Activated naive CD8-positive, alpha-beta T cell treated with anti-CD3 and anti-CD28 coated beads, Interleukin-2, amount 50 U/mL, for 24 hours (primary cell): ENCODE results near the gene NRBF2.
"Not testable (repeated sequence)": the region's sequence is repeated elsewhere in the genome, so short reads cannot be mapped to it uniquely, and the experiment has no call there.

Source experiments
- ATAC-seq: fragments of 150-1000 bp; cut with Tn5 transposase; one replicate; pipeline ENCODE4 v1.10.0; 2021
- DNase-seq: peaks from one replicate; pipeline ENCODE4 v3.0.0; 2021
- H3K27ac Mint-ChIP-seq: one replicate; pipeline ENCODE4 v1.8.0; 2021; ENCODE audit warnings: mild to moderate bottlenecking, mixed read lengths
- H3K27me3 Mint-ChIP-seq: one replicate; pipeline ENCODE4 v1.8.0; 2021; ENCODE audit warnings: mixed read lengths
- H3K36me3 Mint-ChIP-seq: one replicate; pipeline ENCODE4 v1.8.0; 2021; ENCODE audit warnings: low read depth, mixed read lengths
- H3K4me1 Mint-ChIP-seq: one replicate; pipeline ENCODE4 v1.8.0; 2021; ENCODE audit warnings: mixed read lengths
- H3K4me3 Mint-ChIP-seq: one replicate; pipeline ENCODE4 v1.8.0; 2021; ENCODE audit warnings: mild to moderate bottlenecking, moderate library complexity, mixed read lengths
- H3K9me3 Mint-ChIP-seq: one replicate; pipeline ENCODE4 v1.8.0; 2021; ENCODE audit warnings: mixed read lengths

The NRBF2 gene

GRCh38 chr10:63137306-63137705, 4.2 kb downstream of the NRBF2 start:
- Mint-ChIP-seq H3K4me1 (peaks cover 59% of the 10 kb centered on the region), H3K36me3 (peaks cover 22% of the 10 kb centered on the region), H3K4me3 (no peak overlapping the region), H3K27me3 (no peaks in the 10 kb centered on the region), H3K9me3 (peaks cover 6% of the 10 kb centered on the region), H3K27ac (no peak overlapping the region)
- ATAC-seq (no peak), DNase-seq (no peak)

GRCh38 chr10:63140077-63140476, 6.9 kb downstream of the NRBF2 start:
- Mint-ChIP-seq H3K4me1 (peaks cover 56% of the 10 kb centered on the region), H3K36me3 (peaks cover 20% of the 10 kb centered on the region), H3K27me3 (no peaks in the 10 kb centered on the region), H3K27ac (no peak overlapping the region), H3K9me3 (no peaks in the 10 kb centered on the region), H3K4me3 (no peak overlapping the region)
- DNase-seq (no peak), ATAC-seq (no peak)

- H3K36me3 Mint-ChIP-seq, result peaks cover 25% of the 10 kb centered on the region
- no peaks in the 10 kb centered on the region for H3K27me3 Mint-ChIP-seq
- no peak overlapping the region for H3K4me3 Mint-ChIP-seq
- peaks cover 48% of the 10 kb centered on the region for H3K4me1 Mint-ChIP-seq
- ATAC-seq (no peak), DNase-seq (no peak)
- peak overlapping the region; percentile 41 for H3K27ac Mint-ChIP-seq
- no peaks in the 10 kb centered on the region for H3K9me3 Mint-ChIP-seq
Observed at GRCh38 chr10:63142136-63142535, 9.0 kb downstream of the NRBF2 start.

GRCh38 chr10:63143987-63144386, 10.9 kb downstream of the NRBF2 start:
- no peak overlapping the region for H3K4me3 Mint-ChIP-seq
- DNase-seq (no peak), ATAC-seq (no peak)
- no peak overlapping the region for H3K27ac Mint-ChIP-seq
- no peaks in the 10 kb centered on the region for H3K9me3 Mint-ChIP-seq
- peaks cover 22% of the 10 kb centered on the region for H3K36me3 Mint-ChIP-seq
- H3K27me3 Mint-ChIP-seq, result no peaks in the 10 kb centered on the region
- H3K4me1 Mint-ChIP-seq, result peaks cover 39% of the 10 kb centered on the region

GRCh38 chr10:63145782-63146181, 12.7 kb downstream of the NRBF2 start:
- Mint-ChIP-seq H3K4me1 (peaks cover 35% of the 10 kb centered on the region), H3K36me3 (peaks cover 27% of the 10 kb centered on the region), H3K27me3 (no peaks in the 10 kb centered on the region), H3K4me3 (no peak overlapping the region), H3K9me3 (no peaks in the 10 kb centered on the region), H3K27ac (no peak overlapping the region)
- ATAC-seq (peak; percentile 76), DNase-seq (no peak)

- Mint-ChIP-seq H3K36me3 (peaks cover 26% of the 10 kb centered on the region), H3K9me3 (no peaks in the 10 kb centered on the region), H3K4me3 (no peak overlapping the region), H3K27ac (no peak overlapping the region), H3K4me1 (peaks cover 31% of the 10 kb centered on the region), H3K27me3 (no peaks in the 10 kb centered on the region)
- ATAC-seq (no peak), DNase-seq (no peak)
Observed at GRCh38 chr10:63146503-63146902, 13.4 kb downstream of the NRBF2 start.

GRCh38 chr10:63150745-63151144, 17.6 kb downstream of the NRBF2 start:
- no peaks in the 10 kb centered on the region for H3K27me3 Mint-ChIP-seq
- no peak overlapping the region for H3K4me3 Mint-ChIP-seq
- ATAC-seq (no peak), DNase-seq (no peak)
- H3K4me1 Mint-ChIP-seq, result peaks cover 13% of the 10 kb centered on the region
- no peaks in the 10 kb centered on the region for H3K9me3 Mint-ChIP-seq
- peaks cover 46% of the 10 kb centered on the region for H3K36me3 Mint-ChIP-seq
- H3K27ac Mint-ChIP-seq, result no peak overlapping the region

- H3K36me3 Mint-ChIP-seq, result peaks cover 35% of the 10 kb centered on the region
- not testable (repeated sequence) for H3K27me3 Mint-ChIP-seq, H3K9me3 Mint-ChIP-seq, DNase-seq, ATAC-seq, H3K27ac Mint-ChIP-seq, H3K4me3 Mint-ChIP-seq
- peaks cover 11% of the 10 kb centered on the region for H3K4me1 Mint-ChIP-seq
Observed at GRCh38 chr10:63153868-63154545, 20.9 kb downstream of the NRBF2 start.

GRCh38 chr10:63154546-63155387, 21.6 kb downstream of the NRBF2 start:
- Mint-ChIP-seq H3K9me3 (no peaks in the 10 kb centered on the region), H3K27me3 (no peaks in the 10 kb centered on the region), H3K27ac (no peak overlapping the region), H3K4me1 (peaks cover 11% of the 10 kb centered on the region), H3K4me3 (no peak overlapping the region), H3K36me3 (peaks cover 30% of the 10 kb centered on the region)
- DNase-seq (no peak), ATAC-seq (no peak)

GRCh38 chr10:63155388-63156020, 22.4 kb downstream of the NRBF2 start:
- no peak for DNase-seq
- Mint-ChIP-seq H3K27me3 (no peaks in the 10 kb centered on the region), H3K4me1 (peaks cover 11% of the 10 kb centered on the region), H3K4me3 (no peak overlapping the region), H3K36me3 (peaks cover 28% of the 10 kb centered on the region), H3K9me3 (no peaks in the 10 kb centered on the region), H3K27ac (no peak overlapping the region)
- ATAC-seq, result peak; percentile 36

GRCh38 chr10:63156236-63156635, 23.1 kb downstream of the NRBF2 start:
- ATAC-seq, result no peak
- Mint-ChIP-seq H3K27ac (no peak overlapping the region), H3K36me3 (peaks cover 28% of the 10 kb centered on the region), H3K27me3 (no peaks in the 10 kb centered on the region), H3K9me3 (no peaks in the 10 kb centered on the region), H3K4me3 (no peak overlapping the region), H3K4me1 (peaks cover 11% of the 10 kb centered on the region)
- DNase-seq, result no peak

- DNase-seq, result peak; percentile 33
- peaks cover 15% of the 10 kb centered on the region for H3K36me3 Mint-ChIP-seq
- H3K27ac Mint-ChIP-seq, result no peak overlapping the region
- no peaks in the 10 kb centered on the region for H3K27me3 Mint-ChIP-seq
- ATAC-seq, result peak; percentile 61
- H3K9me3 Mint-ChIP-seq, result no peaks in the 10 kb centered on the region
- peaks cover 11% of the 10 kb centered on the region for H3K4me1 Mint-ChIP-seq
- no peak overlapping the region for H3K4me3 Mint-ChIP-seq
Observed at GRCh38 chr10:63157845-63158624, 24.9 kb downstream of the NRBF2 start.

GRCh38 chr10:63161592-63161991, 28.5 kb downstream of the NRBF2 start:
- no peak for DNase-seq
- H3K36me3 Mint-ChIP-seq, result no peaks in the 10 kb centered on the region
- H3K9me3 Mint-ChIP-seq, result no peaks in the 10 kb centered on the region
- H3K4me1 Mint-ChIP-seq, result no peaks in the 10 kb centered on the region
- ATAC-seq, result no peak
- H3K27ac Mint-ChIP-seq, result peak overlapping the region; percentile 9
- H3K4me3 Mint-ChIP-seq, result no peak overlapping the region
- no peaks in the 10 kb centered on the region for H3K27me3 Mint-ChIP-seq

- Mint-ChIP-seq H3K4me1 (peaks cover 7% of the 10 kb centered on the region), H3K36me3 (peaks cover 10% of the 10 kb centered on the region), H3K27me3 (no peaks in the 10 kb centered on the region), H3K27ac (no peak overlapping the region), H3K4me3 (no peak overlapping the region), H3K9me3 (no peaks in the 10 kb centered on the region)
- ATAC-seq (no peak), DNase-seq (no peak)
Observed at GRCh38 chr10:63164166-63164623, 31.1 kb downstream of the NRBF2 start.
